HEK293 (cell line): ENCODE data around the gene FAM149B1.
A peak's percentile ranks its signal among the peaks of the same experiment; 100 is the strongest.

ENCODE experiments used
- CTCF ChIA-PET: fragments of 350-600 bp; formaldehyde crosslinking; extraction: SDS; loops from one replicate; lab custom pipeline; 2021; ENCODE audit warnings: antibody characterized with exemption; lab: Yijun Ruan, JAX
- POLR2A ChIA-PET: fragments of 300-600 bp; formaldehyde crosslinking; extraction: SDS; loops from one replicate; lab custom pipeline; 2020; ENCODE audit warnings: antibody characterized with exemption, inconsistent platforms; lab: Yijun Ruan, JAX
- H3K27ac ChIP-seq: fragments of 200-500 bp; sonication (Bioruptor generic); 2 replicates; pipeline ENCODE4 v1.5.1; 2014; ENCODE audit warnings: low read depth, low read length, control low read depth, inconsistent platforms; ENCODE audit errors: extremely low read depth
- H3K36me3 ChIP-seq, 2 experiments: fragments of 200-500 bp in 1 of 2; sonication (Bioruptor generic) in 1 of 2; 1 replicate in 1 of 2; 2 replicates in 1 of 2; pipeline ENCODE4 v1.5.1; 2014 to 2017; ENCODE audit warnings: inconsistent platforms in 2 of 2, low read length in 2 of 2; ENCODE audit not compliant: control insufficient read depth in 2 of 2, insufficient read depth in 1 of 2
- H3K4me1 ChIP-seq: fragments of 200-500 bp; sonication (Bioruptor generic); 2 replicates; pipeline ENCODE4 v1.5.1; 2014; ENCODE audit warnings: mild to moderate bottlenecking, low read length, inconsistent platforms; ENCODE audit not compliant: control insufficient read depth, insufficient read depth
- H3K4me3 ChIP-seq: 2 replicates; pipeline ENCODE4 v1.5.1; 2011; ENCODE audit warnings: low read depth, mild to moderate bottlenecking, control low read depth, low read length, moderate library complexity
- H3K9me3 ChIP-seq: fragments of 200-500 bp; sonication (Bioruptor generic); 2 replicates; pipeline ENCODE4 v1.5.1; 2014; ENCODE audit warnings: low read depth, low read length, inconsistent platforms; ENCODE audit not compliant: control insufficient read depth, insufficient read depth
- HOXC10 ChIP-seq: sonication (generic); formaldehyde crosslinking; IDR thresholded peaks from 2 replicates; pipeline ENCODE4 v1.8.1; 2023; ENCODE audit warnings: mild to moderate bottlenecking, missing genetic modification reagents
- HOXD13 ChIP-seq: sonication (generic); formaldehyde crosslinking; IDR thresholded peaks from 2 replicates; pipeline ENCODE4 v1.8.0; 2022; ENCODE audit warnings: missing genetic modification reagents, borderline replicate concordance
- IKZF3 ChIP-seq: fragments of 450-650 bp; IDR thresholded peaks from 2 replicates; pipeline ENCODE4 v1.5.0; 2018; ENCODE audit warnings: missing biosample characterization, mild to moderate bottlenecking, missing genetic modification characterization, moderate library complexity
- INSM2 ChIP-seq: fragments of 450-650 bp; formaldehyde crosslinking; IDR thresholded peaks from 2 replicates; pipeline ENCODE4 v1.5.1; 2016; ENCODE audit warnings: missing biosample characterization, missing genetic modification characterization
- KLF16 ChIP-seq: fragments of 450-650 bp; formaldehyde crosslinking; IDR thresholded peaks from 2 replicates; pipeline ENCODE4 v1.5.1; 2017; ENCODE audit warnings: missing biosample characterization, missing genetic modification characterization
- MZF1 ChIP-seq: fragments of 450-650 bp; formaldehyde crosslinking; IDR thresholded peaks from 2 replicates; pipeline ENCODE4 v1.5.1; 2017; ENCODE audit warnings: missing biosample characterization, missing genetic modification characterization, borderline replicate concordance
- SALL2 ChIP-seq: fragments of 450-650 bp; formaldehyde crosslinking; IDR thresholded peaks from 2 replicates; pipeline ENCODE4 v1.5.0; 2017; ENCODE audit warnings: missing biosample characterization, mild to moderate bottlenecking, missing genetic modification characterization, borderline replicate concordance
- SCRT1 ChIP-seq: fragments of 450-650 bp; formaldehyde crosslinking; IDR thresholded peaks from 2 replicates; pipeline ENCODE4 v1.5.1; 2016; ENCODE audit warnings: missing biosample characterization, missing genetic modification characterization, borderline replicate concordance
- SCRT2 ChIP-seq: fragments of 450-650 bp; formaldehyde crosslinking; IDR thresholded peaks from 2 replicates; pipeline ENCODE4 v1.5.1; 2016; ENCODE audit warnings: missing biosample characterization, missing genetic modification characterization
- SETDB1 ChIP-seq: IDR thresholded peaks from one replicate; pipeline ENCODE4 v1.6.1; 2017; ENCODE audit warnings: mild to moderate bottlenecking, low read length, moderate library complexity, mixed read lengths; ENCODE audit not compliant: insufficient read length
- TRIM28 ChIP-seq: IDR thresholded peaks from 2 replicates; pipeline ENCODE4 v1.6.1; 2011; ENCODE audit warnings: low read length, control low read depth, borderline replicate concordance
- ZFP3 ChIP-seq: fragments of 450-650 bp; formaldehyde crosslinking; IDR thresholded peaks from 2 replicates; pipeline ENCODE4 v1.5.1; 2016; ENCODE audit warnings: low read depth, missing biosample characterization, missing genetic modification characterization
- ZNF146 ChIP-seq: fragments of 450-650 bp; formaldehyde crosslinking; IDR thresholded peaks from 2 replicates; pipeline ENCODE4 v1.5.1; 2016; ENCODE audit warnings: missing biosample characterization, missing genetic modification characterization
- ZNF473 ChIP-seq: fragments of 450-650 bp; formaldehyde crosslinking; IDR thresholded peaks from 2 replicates; pipeline ENCODE4 v1.5.1; 2017; ENCODE audit warnings: missing biosample characterization, missing genetic modification characterization
- ZNF548 ChIP-seq: fragments of 450-650 bp; formaldehyde crosslinking; IDR thresholded peaks from 2 replicates; pipeline ENCODE4 v1.5.1; 2016; ENCODE audit warnings: missing biosample characterization, missing genetic modification characterization
- ZNF704 ChIP-seq: fragments of 450-650 bp; formaldehyde crosslinking; IDR thresholded peaks from 2 replicates; pipeline ENCODE4 v1.5.1; 2016; ENCODE audit warnings: missing biosample characterization, missing genetic modification characterization
- ZNF791 ChIP-seq: fragments of 450-650 bp; formaldehyde crosslinking; IDR thresholded peaks from 2 replicates; pipeline ENCODE4 v1.5.1; 2016; ENCODE audit warnings: missing biosample characterization, missing genetic modification characterization
- ZSCAN18 ChIP-seq: fragments of 450-650 bp; formaldehyde crosslinking; IDR thresholded peaks from 2 replicates; pipeline ENCODE4 v1.5.1; 2016; ENCODE audit warnings: missing biosample characterization, missing genetic modification characterization

FAM149B1 gene

GRCh38 chr10:73287441-73287840 lies 119.5 kb downstream of the FAM149B1 start (continued):
- TF ChIP-seq INSM2 (tag by site-specific recombination) (no peak), KLF16 (tag by site-specific recombination) (no peak), ZSCAN18 (tag by site-specific recombination) (no peak), SETDB1 (no peak), TRIM28 (no peak), HOXD13 (CRISPR knock-in tag) (no peak)

- Histone ChIP-seq H3K4me1 (no peaks in the 10 kb centered on the region), H3K36me3 (peaks cover 0 to 3% of the 10 kb centered on the region in 2 experiments; a peak in 1 of 3 replicates), H3K4me3 (no peak overlapping the region), H3K27ac (no peak overlapping the region)
- POLR2A ChIA-PET = no interaction called here
- no peak for TF ChIP-seq HOXC10 (CRISPR knock-in tag)
- peak; percentile 80 for TF ChIP-seq ZNF146
- TF ChIP-seq IKZF3 (tag by site-specific recombination) = no peak
- peak; percentile 56 for TF ChIP-seq SCRT2
- TF ChIP-seq ZFP3 (tag by site-specific recombination) = no peak
- no peak for TF ChIP-seq ZNF704
- no peak for TF ChIP-seq ZNF791 (tag by site-specific recombination)
- TF ChIP-seq SCRT1 = 0 out of 2 replicates have a peak, but pooled peaks have one; percentile 14
- TF ChIP-seq ZNF548 = no peak
- TF ChIP-seq, all 188 proteins: peak for 3
- CTCF ChIA-PET = no interaction called here
- no peaks in the 10 kb centered on the region for H3K9me3 ChIP-seq
Observed at GRCh38 chr10:73289958-73290357, 122.0 kb downstream of the FAM149B1 start.

GRCh38 chr10:73293461-73293860 lies 125.5 kb downstream of the FAM149B1 start:
- CTCF ChIA-PET = no interaction called here

More at GRCh38 chr10:73293461-73293860, 125.5 kb downstream of the FAM149B1 start:
- Histone ChIP-seq H3K27ac (no peak overlapping the region), H3K4me3 (no peak overlapping the region), H3K9me3 (no peaks in the 10 kb centered on the region), H3K4me1 (no peaks in the 10 kb centered on the region), H3K36me3 (peaks cover 0 to 3% of the 10 kb centered on the region in 2 experiments; a peak in 1 of 3 replicates)
- POLR2A ChIA-PET = no interaction called here
- TF ChIP-seq SALL2 (tag by site-specific recombination) (no peak), ZNF473 (tag by site-specific recombination) (no peak), ZFP3 (tag by site-specific recombination) (no peak), MZF1 (tag by site-specific recombination) (no peak)
